Transverse colon (tissue), 4 donors: ENCODE data around the gene CARMIL3. TPM values are rescaled to one million over a fixed set of nuclear protein-coding genes. Genes with fewer than 3 reads are reported as not detected.
A peak's percentile ranks its signal among the peaks of the same experiment; 100 is the strongest.
"Not testable (repeated sequence)": the region's sequence is repeated elsewhere in the genome, so short reads cannot be mapped to it uniquely, and the experiment has no call there.

Experiments used
- DNase-seq: peaks from one replicate; pipeline ENCODE4 v3.0.0-alpha.2; 2019
- H3K27ac ChIP-seq, 4 donors: fragments of 200-600 bp; sonication (generic); 2 replicates each; pipeline ENCODE4 v1.5.1; 2016 to 2018; ENCODE audit warnings: inconsistent platforms in 4 of 4
- H3K27me3 ChIP-seq: fragments of 200-600 bp; sonication (generic); 2 replicates; pipeline ENCODE4 v1.5.1; 2017; ENCODE audit warnings: inconsistent platforms
- H3K36me3 ChIP-seq, 4 donors: fragments of 200-600 bp; sonication (generic); 2 replicates each; pipeline ENCODE4 v1.5.1; 2017 to 2019; ENCODE audit warnings: inconsistent platforms in 4 of 4
- H3K4me1 ChIP-seq, 4 donors: fragments of 200-600 bp; sonication (generic); 2 replicates each; pipeline ENCODE4 v1.5.1; 2017 to 2020; ENCODE audit warnings: inconsistent platforms in 4 of 4
- H3K4me3 ChIP-seq, 4 donors: fragments of 200-600 bp; sonication (generic); 1 replicate in 1 of 4; 2 replicates in 3 of 4; pipeline versions ENCODE4 v1.5.1 to v1.6.1; 2017 to 2019; ENCODE audit warnings: inconsistent platforms in 4 of 4
- H3K9me3 ChIP-seq, 2 donors: fragments of 200-600 bp; sonication (generic); 2 replicates each; pipeline ENCODE4 v1.5.1; 2017 to 2019; ENCODE audit warnings: inconsistent platforms in 2 of 2
- POLR2A ChIP-seq: fragments of 450-650 bp; IDR thresholded peaks from one replicate; pipeline ENCODE4 v1.6.1; 2016; ENCODE audit warnings: antibody characterized with exemption, mild to moderate bottlenecking, moderate library complexity
- POLR2AphosphoS5 ChIP-seq, 3 donors: sonication (generic); formaldehyde crosslinking; IDR thresholded peaks; one replicate each; pipeline ENCODE4 v1.6.1; 2016; ENCODE audit warnings: antibody characterized with exemption in 3 of 3
- WGBS, 2 donors: methylation state at CpG; one replicate each; pipeline ENCODE4 v1.1.5; 2018; ENCODE audit warnings: low coverage in 1 of 2; 5-methylcytosine and 5-hydroxymethylcytosine counted together
- in situ Hi-C, 4 donors: fragments of 200-750 bp; cut with MboI; loops; one replicate each; pipeline versions ENCODE4 v1.15.0 to v1.15.1; 2017; ENCODE audit warnings: low sequenced_read_pairs in 3 of 4, low pct_ligation_motif_present in 1 of 4, low pct_unique_long_range_greater_than_20kb in 1 of 4
- intact Hi-C: fragments of 100-400 bp; cut with DNase I; formaldehyde crosslinking; loops from one replicate; pipeline ENCODE4 v1.15.1; 2023; ENCODE audit warnings: low total_unique reads
- total RNA-seq, 4 donors: library from RNA; depleted of rRNA; stranded (reverse); fragments of >200 nt; gene quantifications; one replicate each; pipeline ENCODE4 v1.1.0, GENCODE V29; 2016
- TF ChIP-seq, protein P1 (sequence below), 5 experiments: fragments of 200-600 bp in 3 of 5; fragments of 450-650 bp in 2 of 5; sonication (generic) in 3 of 5; IDR thresholded peaks; 1 replicate in 2 of 5; 2 replicates in 3 of 5; pipeline ENCODE4 v1.5.1; 2016 to 2017; ENCODE audit warnings: antibody characterized with exemption in 5 of 5, inconsistent platforms in 3 of 5, mild to moderate bottlenecking in 2 of 5, moderate library complexity in 1 of 5

Gene CARMIL3
- total RNA-seq, 4 donors from 2014 or later: 0.20 to 4.1 (median 3.0) TPM

DNA sequence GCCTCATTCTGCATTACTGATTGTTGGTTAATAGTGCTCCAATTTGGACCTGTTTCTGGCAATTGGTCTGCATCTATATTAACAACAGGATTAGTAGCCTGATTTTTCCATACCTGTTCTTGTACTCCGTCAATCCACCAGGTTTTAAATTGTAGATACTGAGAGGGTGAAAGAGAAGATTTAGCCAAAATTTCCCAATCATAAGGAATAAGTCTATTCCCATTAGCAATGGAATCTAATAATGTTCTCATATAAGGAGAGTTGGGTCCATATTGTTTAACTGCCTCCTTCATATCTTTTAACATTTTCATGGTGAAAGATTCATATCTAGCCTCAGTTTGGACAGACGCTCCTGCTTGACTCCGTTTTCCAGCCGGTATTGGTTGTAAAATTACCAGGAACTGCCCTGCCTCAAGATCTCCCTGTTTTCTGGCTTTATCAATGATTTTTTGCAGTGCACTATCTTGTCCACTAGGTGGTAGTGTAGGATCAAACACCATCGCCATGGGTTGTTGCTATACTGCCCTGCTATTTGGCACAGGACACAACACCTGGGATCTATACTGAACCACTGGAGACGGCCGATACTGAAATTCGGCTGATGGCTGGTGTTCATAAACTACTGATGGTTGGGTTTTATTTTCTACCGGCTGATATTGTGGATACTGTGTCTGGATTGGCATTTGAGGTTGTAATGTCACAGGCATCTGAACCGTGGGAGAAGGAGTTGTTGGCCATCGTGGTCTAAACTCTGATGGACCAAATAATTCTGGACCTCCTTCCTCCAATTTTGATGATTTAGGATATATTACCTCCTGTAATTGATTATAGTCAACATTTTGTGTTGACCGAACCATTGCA, 37.9 kb upstream of the CARMIL3 start:
- intact Hi-C loops: loop anchor here (2.0 to 10.0 kb wide), 2 partner anchors 29 to 81 kb away; partner anchors contain the start of gene PCK2
- in situ Hi-C loops: no loop called here
- WGBS, 2 donors: 22 to 65% methylated on average over 4 to 12 of the region's 12 CpGs
- peak; percentile 42 for DNase-seq
- Histone ChIP-seq H3K36me3 (no peaks in the 10 kb centered on the region), H3K4me1 (peaks cover 0 to 17% (median 6%) of the 10 kb centered on the region in 4 donors), H3K9me3 (no peaks in the 10 kb centered on the region), H3K4me3 (no peak overlapping the region), H3K27me3 (no peaks in the 10 kb centered on the region), H3K27ac (no peak overlapping the region)
- TF ChIP-seq POLR2AphosphoS5 (IDR thresholded peaks at IDR 0.05): peak in 1 of 3 donors; percentile 29
- no peak for TF ChIP-seq POLR2A
- TF ChIP-seq, protein P1, sequence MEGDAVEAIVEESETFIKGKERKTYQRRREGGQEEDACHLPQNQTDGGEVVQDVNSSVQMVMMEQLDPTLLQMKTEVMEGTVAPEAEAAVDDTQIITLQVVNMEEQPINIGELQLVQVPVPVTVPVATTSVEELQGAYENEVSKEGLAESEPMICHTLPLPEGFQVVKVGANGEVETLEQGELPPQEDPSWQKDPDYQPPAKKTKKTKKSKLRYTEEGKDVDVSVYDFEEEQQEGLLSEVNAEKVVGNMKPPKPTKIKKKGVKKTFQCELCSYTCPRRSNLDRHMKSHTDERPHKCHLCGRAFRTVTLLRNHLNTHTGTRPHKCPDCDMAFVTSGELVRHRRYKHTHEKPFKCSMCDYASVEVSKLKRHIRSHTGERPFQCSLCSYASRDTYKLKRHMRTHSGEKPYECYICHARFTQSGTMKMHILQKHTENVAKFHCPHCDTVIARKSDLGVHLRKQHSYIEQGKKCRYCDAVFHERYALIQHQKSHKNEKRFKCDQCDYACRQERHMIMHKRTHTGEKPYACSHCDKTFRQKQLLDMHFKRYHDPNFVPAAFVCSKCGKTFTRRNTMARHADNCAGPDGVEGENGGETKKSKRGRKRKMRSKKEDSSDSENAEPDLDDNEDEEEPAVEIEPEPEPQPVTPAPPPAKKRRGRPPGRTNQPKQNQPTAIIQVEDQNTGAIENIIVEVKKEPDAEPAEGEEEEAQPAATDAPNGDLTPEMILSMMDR (IDR thresholded peaks at IDR 0.05): peak; percentile 90 to 97 (median 94)

DNA sequence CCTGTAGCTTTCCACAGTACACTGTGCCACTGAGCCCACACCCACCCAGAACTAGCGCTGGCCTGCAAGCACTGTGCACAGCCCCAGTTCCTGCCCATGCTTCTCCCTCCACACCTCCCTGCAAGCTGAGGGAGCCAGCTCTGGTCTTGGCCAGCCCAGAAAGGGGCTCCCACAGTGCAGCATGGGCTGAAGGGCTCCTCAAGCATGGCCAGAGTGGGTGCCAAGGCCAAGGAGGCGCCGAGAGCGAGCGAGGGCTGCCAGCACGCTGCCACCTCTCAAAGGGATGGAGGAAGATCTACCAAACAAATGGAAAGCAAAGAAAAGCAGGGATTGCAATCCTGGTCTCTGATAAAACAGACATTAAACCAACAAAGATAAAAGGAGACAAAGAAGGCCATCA, 36.1 kb upstream of the CARMIL3 start:
- H3K27ac ChIP-seq, H3K36me3 ChIP-seq, H3K9me3 ChIP-seq, H3K4me3 ChIP-seq, H3K27me3 ChIP-seq, in situ Hi-C loops, DNase-seq: not testable (repeated sequence)
- intact Hi-C loops: loop anchor here (2.0 to 10.0 kb wide), 3 partner anchors 27 to 79 kb away; partner anchors contain the start of gene PCK2
- WGBS, 2 donors: 99% methylated on average over 6 of the region's 6 CpGs; no CpG with 5 or more reads in 1 of the 2 donors
- peaks cover 0 to 17% (median 6%) of the 10 kb centered on the region in 4 donors for H3K4me1 ChIP-seq

- H3K36me3 ChIP-seq, H3K9me3 ChIP-seq, H3K4me3 ChIP-seq, H3K27ac ChIP-seq, H3K4me1 ChIP-seq, in situ Hi-C loops, H3K27me3 ChIP-seq, DNase-seq: not testable (repeated sequence)
- intact Hi-C loops: loop anchor here (5.0 to 10.0 kb wide), 2 partner anchors 47 to 76 kb away; partner anchors contain the start of gene PCK2
These were observed 32.8 kb upstream of the CARMIL3 start for GRCh38 chr14:24018978-24019377.

DNA sequence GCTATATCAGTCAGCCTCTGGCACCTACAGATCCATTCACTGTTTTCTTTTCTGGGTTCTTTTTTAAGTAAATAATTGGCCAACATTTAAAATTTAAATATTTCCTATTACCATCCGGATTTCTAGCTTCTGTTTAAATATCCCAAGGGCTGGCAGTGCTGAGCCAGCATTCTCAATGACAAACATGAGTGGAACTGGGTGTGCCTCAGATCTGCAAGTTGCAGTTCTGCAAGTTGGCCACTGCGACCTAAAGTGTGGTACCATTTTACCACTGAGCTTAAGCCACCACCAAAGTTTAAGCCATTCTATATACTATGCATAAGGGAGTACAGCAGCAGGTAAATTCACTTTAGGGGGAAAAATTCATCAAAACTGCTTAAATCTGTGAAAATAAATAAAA, 31.9 kb upstream of the CARMIL3 start:
- H3K4me3 ChIP-seq, H3K36me3 ChIP-seq, H3K27me3 ChIP-seq, H3K27ac ChIP-seq, H3K9me3 ChIP-seq, H3K4me1 ChIP-seq, in situ Hi-C loops, DNase-seq: not testable (repeated sequence)
- TF ChIP-seq, protein P1 (IDR thresholded peaks at IDR 0.05): peak in 4 of 5 experiments; percentile 8 to 30 (median 11)
- intact Hi-C loops: loop anchor here (5.0 to 10.0 kb wide), 2 partner anchors 48 to 75 kb away; partner anchors contain the start of gene PCK2
- 50% methylated on average over 2 of the region's 2 CpGs; no CpG with 5 or more reads in 1 of the 2 donors for WGBS, 2 donors

DNA sequence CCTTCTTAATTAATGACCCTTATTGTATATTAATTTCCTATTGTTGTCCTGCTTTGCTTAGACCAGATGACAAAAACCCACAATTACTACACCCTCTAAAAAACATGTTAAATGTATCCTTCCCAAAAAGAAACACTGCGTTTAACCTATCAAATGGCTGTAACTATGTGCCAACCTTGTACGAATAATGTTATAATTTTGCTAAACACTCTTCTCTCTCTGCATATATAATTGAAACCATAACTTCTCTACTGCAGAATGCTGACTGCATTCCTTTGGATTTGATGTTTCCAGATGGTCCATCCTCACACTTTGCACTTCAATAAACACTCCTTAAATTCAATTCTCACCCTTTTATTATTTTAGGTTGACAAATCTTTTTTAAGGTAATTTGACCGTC, 31.3 kb upstream of the CARMIL3 start:
- H3K27me3 ChIP-seq, H3K27ac ChIP-seq, H3K4me1 ChIP-seq, H3K36me3 ChIP-seq, intact Hi-C loops, DNase-seq, H3K9me3 ChIP-seq, in situ Hi-C loops, H3K4me3 ChIP-seq: not testable (repeated sequence)
- WGBS, 2 donors: 86 to 87% methylated on average over 2 to 3 of the region's 3 CpGs

- WGBS, 2 donors: 89 to 90% methylated on average over 2 to 3 of the region's 3 CpGs
- H3K27ac ChIP-seq, H3K4me1 ChIP-seq, H3K4me3 ChIP-seq, H3K36me3 ChIP-seq, intact Hi-C loops, in situ Hi-C loops, H3K9me3 ChIP-seq, H3K27me3 ChIP-seq, DNase-seq: not testable (repeated sequence)
These were observed 26.8 kb upstream of the CARMIL3 start for GRCh38 chr14:24024939-24025418.

- in situ Hi-C loops: loop anchor here in 1 of 4 donors (10.0 kb wide), 1 partner anchor 55 kb away; no protein-coding TSS in a partner anchor
- H3K27me3 ChIP-seq, intact Hi-C loops, H3K9me3 ChIP-seq, DNase-seq, H3K27ac ChIP-seq, H3K4me3 ChIP-seq, H3K36me3 ChIP-seq, H3K4me1 ChIP-seq: not testable (repeated sequence)
- 86 to 93% methylated on average over 2 of the region's 3 CpGs for WGBS, 2 donors
These were observed 22.1 kb upstream of the CARMIL3 start for GRCh38 chr14:24029687-24030086.

DNA sequence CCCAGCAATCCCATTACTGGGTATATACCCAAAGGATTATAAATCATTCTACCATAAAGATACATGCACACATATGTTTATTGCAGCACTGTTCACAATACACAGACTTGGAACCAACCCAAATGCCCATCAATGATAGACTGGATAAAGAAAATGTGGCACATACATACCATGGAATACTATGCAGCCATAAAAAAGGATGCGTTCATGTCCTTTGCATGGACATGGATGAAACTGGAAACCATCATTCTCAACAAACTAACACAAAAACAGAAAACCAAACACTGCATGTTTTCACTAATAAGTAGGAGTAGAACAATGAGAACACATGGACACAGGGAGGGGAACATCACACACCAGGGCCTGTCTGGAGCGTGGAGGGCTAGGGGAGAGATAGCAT, 20.5 kb upstream of the CARMIL3 start:
- DNase-seq, H3K4me3 ChIP-seq, intact Hi-C loops, H3K36me3 ChIP-seq, H3K27me3 ChIP-seq, H3K27ac ChIP-seq, H3K9me3 ChIP-seq: not testable (repeated sequence)
- 90 to 95% methylated on average over 2 of the region's 2 CpGs for WGBS, 2 donors
- H3K4me1 ChIP-seq: peaks cover 0 to 15% (median 2%) of the 10 kb centered on the region in 4 donors
- in situ Hi-C loops: loop anchor here in 1 of 4 donors (10.0 kb wide), 1 partner anchor 57 kb away; no protein-coding TSS in a partner anchor
